Iris pigment epithelial cell (primary cell): ENCODE results near the gene FOLR2.

Experiments used
- DNase-seq: peaks from one replicate; pipeline ENCODE4 v3.0.0-alpha.2; 2011; ENCODE audit warnings: low read depth

FOLR2 gene

GRCh38 chr11:72267956-72268617 lies 51.5 kb downstream of the FOLR2 start:
- DNase-seq: no peak
